SK-N-SH treated with all-trans-retinoic acid at 6 μM for 48 hours (cell line): ENCODE data around the gene APOL3.

Experiments used
- ATAC-seq: fragments of 200-7000 bp; cut with Tn5 transposase; 3 replicates; pipeline ENCODE4 v1.9.1; 2020; ENCODE audit warnings: mild to moderate bottlenecking, moderate library complexity
- ARNTL ChIP-seq: fragments of 450-650 bp; formaldehyde crosslinking; IDR thresholded peaks from 2 replicates; pipeline ENCODE4 v1.5.0; 2020; ENCODE audit warnings: low read depth, mild to moderate bottlenecking, moderate library complexity, borderline replicate concordance
- BACH2 ChIP-seq: fragments of 250-450 bp; sonication (Bioruptor Pico); IDR thresholded peaks from 2 replicates; pipeline ENCODE4 v1.9.0; 2021; ENCODE audit warnings: mild to moderate bottlenecking, borderline replicate concordance
- CREB5 ChIP-seq: fragments of 250-450 bp; sonication (Bioruptor Pico); IDR thresholded peaks from 2 replicates; pipeline ENCODE4 v1.5.1; 2020; ENCODE audit warnings: low read depth, mild to moderate bottlenecking, moderate library complexity
- CSDC2 ChIP-seq: fragments of 250-450 bp; sonication (Bioruptor Pico); IDR thresholded peaks from 2 replicates; pipeline ENCODE4 v1.5.0; 2020; ENCODE audit warnings: mild to moderate bottlenecking, moderate library complexity
- CSRNP3 ChIP-seq: fragments of 250-450 bp; sonication (Bioruptor Pico); IDR thresholded peaks from 2 replicates; pipeline ENCODE4 v1.5.1; 2021; ENCODE audit warnings: mild to moderate bottlenecking, moderate library complexity
- ESRRG ChIP-seq: fragments of 250-450 bp; sonication (Bioruptor Pico); IDR thresholded peaks from 2 replicates; pipeline ENCODE4 v1.6.1; 2021; ENCODE audit warnings: mild to moderate bottlenecking
- GLIS3 ChIP-seq: fragments of 250-450 bp; sonication (Bioruptor Pico); IDR thresholded peaks from 2 replicates; pipeline ENCODE4 v1.5.0; 2020; ENCODE audit warnings: mild to moderate bottlenecking, moderate library complexity
- ISL1 ChIP-seq: fragments of 250-450 bp; sonication (Bioruptor Pico); IDR thresholded peaks from 2 replicates; pipeline ENCODE4 v2.1.2; 2022; ENCODE audit warnings: mild to moderate bottlenecking, moderate library complexity
- OSR1 ChIP-seq: fragments of 250-450 bp; sonication (Bioruptor Pico); IDR thresholded peaks from 2 replicates; pipeline ENCODE4 v1.8.0; 2022; ENCODE audit warnings: moderate library complexity, mild to moderate bottlenecking, inconsistent platforms
- PATZ1 ChIP-seq: fragments of 250-450 bp; sonication (Bioruptor Pico); IDR thresholded peaks from 2 replicates; pipeline ENCODE4 v1.8.0; 2020; ENCODE audit warnings: mild to moderate bottlenecking, moderate library complexity, borderline replicate concordance
- POU6F1 ChIP-seq: fragments of 250-450 bp; sonication (Bioruptor Pico); IDR thresholded peaks from 2 replicates; pipeline ENCODE4 v1.8.0; 2021; ENCODE audit warnings: low read depth, mild to moderate bottlenecking, moderate library complexity, borderline replicate concordance
- PPARA ChIP-seq: fragments of 250-450 bp; sonication (Bioruptor Pico); IDR thresholded peaks from 2 replicates; pipeline ENCODE4 v1.5.0; 2020; ENCODE audit warnings: mild to moderate bottlenecking, borderline replicate concordance
- RARB ChIP-seq: fragments of 250-450 bp; sonication (Bioruptor Pico); IDR thresholded peaks from 2 replicates; pipeline ENCODE4 v1.8.0; 2021; ENCODE audit warnings: mild to moderate bottlenecking, moderate library complexity
- SNAI2 ChIP-seq: fragments of 250-450 bp; sonication (Bioruptor Pico); IDR thresholded peaks from 2 replicates; pipeline ENCODE4 v1.5.0; 2020; ENCODE audit warnings: mild to moderate bottlenecking, moderate library complexity
- TCF4 ChIP-seq: fragments of 250-450 bp; sonication (Bioruptor Pico); IDR thresholded peaks from 2 replicates; pipeline ENCODE4 v1.8.0; 2021; ENCODE audit warnings: mild to moderate bottlenecking, moderate library complexity, borderline replicate concordance
- TOX ChIP-seq: fragments of 250-450 bp; sonication (Bioruptor Pico); IDR thresholded peaks from 2 replicates; pipeline ENCODE4 v1.8.0; 2021; ENCODE audit warnings: mild to moderate bottlenecking, moderate library complexity, borderline replicate concordance
- TSHZ2 ChIP-seq: fragments of 250-450 bp; sonication (Bioruptor Pico); IDR thresholded peaks from 2 replicates; pipeline ENCODE4 v1.5.0; 2020; ENCODE audit warnings: mild to moderate bottlenecking, moderate library complexity
- ZC3H10 ChIP-seq: fragments of 250-450 bp; sonication (Bioruptor Pico); IDR thresholded peaks from 2 replicates; pipeline ENCODE4 v1.5.1; 2021; ENCODE audit warnings: mild to moderate bottlenecking, moderate library complexity
- ZFP3 ChIP-seq: fragments of 250-450 bp; sonication (Bioruptor Pico); IDR thresholded peaks from 2 replicates; pipeline ENCODE4 v1.5.0; 2020; ENCODE audit warnings: mild to moderate bottlenecking, moderate library complexity
- ZFP30 ChIP-seq: fragments of 450-650 bp; formaldehyde crosslinking; IDR thresholded peaks from 2 replicates; pipeline ENCODE4 v1.5.0; 2022; ENCODE audit warnings: mild to moderate bottlenecking, moderate library complexity
- ZNF565 ChIP-seq: fragments of 450-650 bp; formaldehyde crosslinking; conservative IDR thresholded peaks from 2 replicates; pipeline ENCODE4 v1.5.0; 2020; ENCODE audit warnings: low read depth, mild to moderate bottlenecking, moderate library complexity
- ZNF70 ChIP-seq: fragments of 450-650 bp; formaldehyde crosslinking; IDR thresholded peaks from 2 replicates; pipeline ENCODE4 v1.5.0; 2020; ENCODE audit warnings: mild to moderate bottlenecking, moderate library complexity
- ZNF8 ChIP-seq: fragments of 450-650 bp; formaldehyde crosslinking; IDR thresholded peaks from 2 replicates; pipeline ENCODE4 v1.5.0; 2020; ENCODE audit warnings: mild to moderate bottlenecking, moderate library complexity

Gene APOL3

GRCh38 chr22:36131907-36132306, 28.6 kb downstream of the APOL3 start:
- TF ChIP-seq GLIS3 (CRISPR knock-in tag) (no peak), ZNF70 (CRISPR knock-in tag) (no peak), TSHZ2 (no peak), TOX (CRISPR knock-in tag) (no peak), CREB5 (no peak), RARB (CRISPR knock-in tag) (no peak), OSR1 (CRISPR knock-in tag) (no peak), ZC3H10 (CRISPR knock-in tag) (no peak), ZNF8 (no peak), SNAI2 (CRISPR knock-in tag) (no peak), ARNTL (CRISPR knock-in tag) (no peak), ISL1 (CRISPR knock-in tag) (no peak), CSRNP3 (CRISPR knock-in tag) (no peak), BACH2 (CRISPR knock-in tag) (no peak), ZFP3 (no peak), ESRRG (CRISPR knock-in tag) (no peak), CSDC2 (no peak), ZNF565 (CRISPR knock-in tag) (no peak), TCF4 (CRISPR knock-in tag) (no peak)
- ATAC-seq, result no peak

GRCh38 chr22:36129486-36130388, 30.8 kb downstream of the APOL3 start:
- ATAC-seq, result no peak
- TF ChIP-seq ZC3H10 (CRISPR knock-in tag), result no peak
- TF ChIP-seq ESRRG (CRISPR knock-in tag), result no peak
- no peak for TF ChIP-seq POU6F1 (CRISPR knock-in tag)
- TF ChIP-seq ZNF70 (CRISPR knock-in tag), result no peak
- TF ChIP-seq PATZ1 (CRISPR knock-in tag), result no peak
- no peak for TF ChIP-seq PPARA (CRISPR knock-in tag)
- TF ChIP-seq, all 23 proteins: peak for 0

GRCh38 chr22:36129071-36129470, 31.5 kb downstream of the APOL3 start:
- TF ChIP-seq PATZ1 (CRISPR knock-in tag) (no peak), ZFP30 (CRISPR knock-in tag) (no peak), ZC3H10 (CRISPR knock-in tag) (no peak)
- ATAC-seq, result no peak
